A549 (cell line): ENCODE measurements around the gene SYT8. TPM values are rescaled to one million over a fixed set of nuclear protein-coding genes. Genes with fewer than 3 reads are reported as not detected.
"Not testable (repeated sequence)": the region's sequence is repeated elsewhere in the genome, so short reads cannot be mapped to it uniquely, and the experiment has no call there.

Experiments used
- ATAC-seq, 2 experiments: fragments of 200-7000 bp in 1 of 2; fragments of >200 bp in 1 of 2; cut with Nextera tagmentation in 1 of 2; cut with Tn5 transposase in 1 of 2; 3 replicates each; pipeline versions ENCODE4 v1.8.0 to v1.9.1; 2018 to 2020; ENCODE audit warnings: mild to moderate bottlenecking in 1 of 2, moderate library complexity in 1 of 2
- CTCF ChIA-PET: fragments of 300-600 bp; sonication (Branson Sonifier 250); formaldehyde crosslinking; extraction: SDS; loops from one replicate; lab custom pipeline; 2021; ENCODE audit warnings: antibody characterized with exemption, inconsistent platforms; lab: Yijun Ruan, JAX
- POLR2A ChIA-PET: fragments of 350-600 bp; formaldehyde crosslinking; extraction: SDS; loops from one replicate; lab custom pipeline; 2021; ENCODE audit warnings: antibody characterized with exemption, inconsistent platforms; lab: Yijun Ruan, JAX
- DNase-seq, 2 experiments: peaks; one replicate each; pipeline versions ENCODE4 v3.0.0 to v3.0.0-alpha.2; 2011 to 2016; ENCODE audit warnings: low read depth in 1 of 2, low spot score in 1 of 2
- FAIRE-seq: peaks from 2 replicates; lab custom pipeline; 2011; peaks lifted over from hg19 to GRCh38; lab: Jason Lieb, UNC
- H3K27ac ChIP-seq, 2 experiments: fragments of >200 bp; sonication (Bioruptor Twin); formaldehyde crosslinking; 3 replicates each; pipeline ENCODE4 v1.5.1; 2016 to 2017
- H3K4me1 ChIP-seq: fragments of >200 bp; sonication (Bioruptor Twin); formaldehyde crosslinking; 3 replicates; pipeline ENCODE4 v1.6.1; 2016
- H3K4me2 ChIP-seq: fragments of >200 bp; sonication (Bioruptor Twin); formaldehyde crosslinking; 3 replicates; pipeline ENCODE4 v1.6.1; 2016
- H3K4me3 ChIP-seq: fragments of >200 bp; sonication (Bioruptor Twin); formaldehyde crosslinking; 3 replicates; pipeline ENCODE4 v1.5.1; 2016
- H3K9me3 ChIP-seq: fragments of >200 bp; sonication (Bioruptor Twin); formaldehyde crosslinking; 3 replicates; pipeline ENCODE4 v1.6.1; 2016
- ATOH8 ChIP-seq: fragments of 250-450 bp; sonication (Bioruptor Pico); IDR thresholded peaks from 2 replicates; pipeline ENCODE4 v1.5.0; 2020; ENCODE audit warnings: low read depth, mild to moderate bottlenecking, moderate library complexity
- FOSL2 ChIP-seq, 2 experiments: fragments of 450-650 bp in 1 of 2; fragments of >200 bp in 1 of 2; sonication (Bioruptor Twin) in 1 of 2; formaldehyde crosslinking; IDR thresholded peaks; 2 replicates each; pipeline versions ENCODE4 v1.5.0 to v1.6.1; 2016 to 2020; ENCODE audit warnings: mild to moderate bottlenecking in 1 of 2, moderate library complexity in 1 of 2
- HEYL ChIP-seq: fragments of 250-450 bp; sonication (Bioruptor Pico); IDR thresholded peaks from 2 replicates; pipeline ENCODE4 v1.8.0; 2021; ENCODE audit warnings: mild to moderate bottlenecking, moderate library complexity
- RNF2 ChIP-seq: fragments of 200-600 bp; sonication (generic); IDR thresholded peaks from 2 replicates; pipeline ENCODE4 v1.6.1; 2016; ENCODE audit warnings: low read depth, mild to moderate bottlenecking, antibody characterized with exemption, moderate library complexity, borderline replicate concordance
- SREBF2 ChIP-seq: fragments of 450-650 bp; IDR thresholded peaks from 2 replicates; pipeline ENCODE4 v1.6.1; 2014; ENCODE audit warnings: mild to moderate bottlenecking, moderate library complexity
- WGBS: methylation state at CpG from one replicate; pipeline ENCODE4 v1.1.6; 2017; ENCODE audit errors: missing lambda C conversion rate; 5-methylcytosine and 5-hydroxymethylcytosine counted together
- polyA plus RNA-seq, 4 experiments: library from polyadenylated mRNA; depleted of rRNA in 3 of 4; stranded (reverse); fragments of >200 nt; fragmentation: RNase III in 1 of 4; extraction: RNeasy Plus Mini Kit Qiagen cat#74134 plus additional on column Dnase treatment in 1 of 4; gene quantifications; 2 replicates in 3 of 4; 3 replicates in 1 of 4; pipeline ENCODE4 v1.2.3, GENCODE V29; 2011 to 2017
- small RNA-seq, 6 experiments: library from RNA; depleted of rRNA; stranded (forward); fragments of <200 nt; gene quantifications; one replicate each; pipeline ENCODE3, GENCODE V24; 2012
- TF ChIP-seq, protein P1 (sequence below): IDR thresholded peaks from 2 replicates; pipeline ENCODE4 v1.6.1; 2012

Gene SYT8
- polyA plus RNA-seq, 2 of the 4 experiments (the other 2 are of a cell fraction): 0.25 TPM; not detected in 1

- Histone ChIP-seq H3K9me3 (no peaks in the 10 kb centered on the region), H3K4me2 (no peak overlapping the region), H3K4me3 (no peak overlapping the region), H3K4me1 (no peaks in the 10 kb centered on the region), H3K27ac (no peak overlapping the region)
- CTCF ChIA-PET: interaction anchor here (0.8 to 10.1 kb wide), 9 partner anchors 9 to 279 kb away, joined by 3 to 334 read pairs (median 4); partner anchors contain the start of gene TNNT3
- POLR2A ChIA-PET: no interaction called here
- DNase-seq: no peak
- TF ChIP-seq RNF2: no peak
- no peak for TF ChIP-seq HEYL (CRISPR knock-in tag)
- TF ChIP-seq SREBF2: no peak
- TF ChIP-seq, protein P1, sequence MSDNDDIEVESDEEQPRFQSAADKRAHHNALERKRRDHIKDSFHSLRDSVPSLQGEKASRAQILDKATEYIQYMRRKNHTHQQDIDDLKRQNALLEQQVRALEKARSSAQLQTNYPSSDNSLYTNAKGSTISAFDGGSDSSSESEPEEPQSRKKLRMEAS: no peak
- no peak for TF ChIP-seq FOSL2 (IDR thresholded peaks at IDR 0.05)
- no peak for TF ChIP-seq FOSL2 (CRISPR knock-in tag; IDR thresholded peaks at IDR 0.05)
- no peak for TF ChIP-seq ATOH8 (CRISPR knock-in tag)
- ATAC-seq: no peak
- WGBS: 35% methylated on average over 5 of the region's 5 CpGs
- FAIRE-seq: no peak
Observed at GRCh38 chr11:1884303-1884700, 49.5 kb downstream of the SYT8 start.

DNA sequence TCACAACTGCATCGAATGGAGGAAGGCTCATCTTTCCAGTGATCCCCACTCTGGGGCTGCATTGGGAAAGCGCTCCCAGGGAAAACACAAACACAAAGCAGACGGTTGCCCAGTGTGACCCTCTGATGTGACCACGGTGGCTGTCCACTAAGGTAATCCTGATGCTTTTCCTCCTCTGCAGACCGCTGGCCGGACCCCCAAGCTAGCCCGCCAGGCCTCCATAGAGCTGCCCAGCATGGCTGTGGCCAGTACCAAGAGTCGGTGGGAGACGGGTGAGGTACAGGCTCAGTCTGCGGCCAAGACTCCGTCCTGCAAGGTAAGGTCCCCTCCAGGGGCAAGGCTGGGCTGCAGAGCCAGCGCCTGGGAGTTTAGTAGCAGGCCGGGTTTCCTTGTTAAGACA, 51.8 kb downstream of the SYT8 start:
- H3K4me3 ChIP-seq, H3K9me3 ChIP-seq, H3K4me2 ChIP-seq, H3K27ac ChIP-seq, CTCF ChIA-PET, H3K4me1 ChIP-seq, ATAC-seq, POLR2A ChIA-PET, FAIRE-seq, DNase-seq: not testable (repeated sequence)
- 39% methylated on average over 12 of the region's 13 CpGs for WGBS

Small RNAs within 50 kb of the gene (small RNA-seq; reads per million reads assigned to genes)
- gene AC051649.1 (0 to 0.43 (median 0) reads per million in 6 experiments), gene MIR4298 (0 reads per million in 6 experiments)

Other genes with a start within 250 kb of the SYT8 start
- not detected in 2 replicates for gene KRTAP5-1, start 249.7 kb upstream of the SYT8 start, polyA plus RNA-seq (2011; rRNA removed)
- gene KRTAP5-1, start 249.7 kb upstream of the SYT8 start, polyA plus RNA-seq (2017; fragmentation: RNase III; extraction: RNeasy Plus Mini Kit Qiagen cat#74134 plus additional on column Dnase treatment): not detected in 3 replicates
- not detected in 2 replicates for gene KRTAP5-2, start 236.7 kb upstream of the SYT8 start, polyA plus RNA-seq (2011; rRNA removed)
- not detected in 3 replicates for gene KRTAP5-2, start 236.7 kb upstream of the SYT8 start, polyA plus RNA-seq (2017; fragmentation: RNase III; extraction: RNeasy Plus Mini Kit Qiagen cat#74134 plus additional on column Dnase treatment)
- gene KRTAP5-3, start 226.5 kb upstream of the SYT8 start, polyA plus RNA-seq (2011; rRNA removed): not detected in 2 replicates
- not detected in 3 replicates for gene KRTAP5-3, start 226.5 kb upstream of the SYT8 start, polyA plus RNA-seq (2017; fragmentation: RNase III; extraction: RNeasy Plus Mini Kit Qiagen cat#74134 plus additional on column Dnase treatment)
- gene KRTAP5-4, start 212.9 kb upstream of the SYT8 start, polyA plus RNA-seq (2011; rRNA removed): not detected in 2 replicates
- not detected in 3 replicates for gene KRTAP5-4, start 212.9 kb upstream of the SYT8 start, polyA plus RNA-seq (2017; fragmentation: RNase III; extraction: RNeasy Plus Mini Kit Qiagen cat#74134 plus additional on column Dnase treatment)
- gene KRTAP5-5, start 205.2 kb upstream of the SYT8 start, polyA plus RNA-seq (2011; rRNA removed): not detected in 2 replicates
- gene KRTAP5-5, start 205.2 kb upstream of the SYT8 start, polyA plus RNA-seq (2017; fragmentation: RNase III; extraction: RNeasy Plus Mini Kit Qiagen cat#74134 plus additional on column Dnase treatment): not detected in 3 replicates
- not detected in 2 replicates for gene KRTAP5-6, start 137.8 kb upstream of the SYT8 start, polyA plus RNA-seq (2011; rRNA removed)
- gene KRTAP5-6, start 137.8 kb upstream of the SYT8 start, polyA plus RNA-seq (2017; fragmentation: RNase III; extraction: RNeasy Plus Mini Kit Qiagen cat#74134 plus additional on column Dnase treatment): not detected in 3 replicates
- 0.26 and 0.28 TPM in 2 replicates for gene IFITM10, start 84.4 kb upstream of the SYT8 start, polyA plus RNA-seq (2011; rRNA removed)
- 0.55 to 0.78 TPM (median 0.67 TPM) in 3 replicates for gene IFITM10, start 84.4 kb upstream of the SYT8 start, polyA plus RNA-seq (2017; fragmentation: RNase III; extraction: RNeasy Plus Mini Kit Qiagen cat#74134 plus additional on column Dnase treatment)
- gene CTSD, start 71.1 kb upstream of the SYT8 start, polyA plus RNA-seq (2011; rRNA removed): 74.0 and 117 TPM in 2 replicates
- 259 to 326 TPM (median 310 TPM) in 3 replicates for gene CTSD, start 71.1 kb upstream of the SYT8 start, polyA plus RNA-seq (2017; fragmentation: RNase III; extraction: RNeasy Plus Mini Kit Qiagen cat#74134 plus additional on column Dnase treatment)
- not detected in 2 replicates for gene TNNI2, start 4.0 kb downstream of the SYT8 start, polyA plus RNA-seq (2011; rRNA removed)
- gene TNNI2, start 4.0 kb downstream of the SYT8 start, polyA plus RNA-seq (2017; fragmentation: RNase III; extraction: RNeasy Plus Mini Kit Qiagen cat#74134 plus additional on column Dnase treatment): not detected in 3 replicates
- 0.42 and 0.67 TPM in 2 replicates for gene LSP1, start 18.1 kb downstream of the SYT8 start, polyA plus RNA-seq (2011; rRNA removed)
- 1.7 to 5.5 TPM (median 3.5 TPM) in 3 replicates for gene LSP1, start 18.1 kb downstream of the SYT8 start, polyA plus RNA-seq (2017; fragmentation: RNase III; extraction: RNeasy Plus Mini Kit Qiagen cat#74134 plus additional on column Dnase treatment)
- not detected in 2 replicates for gene PRR33, start 56.9 kb downstream of the SYT8 start, polyA plus RNA-seq (2011; rRNA removed)
- not detected in 3 replicates for gene PRR33, start 56.9 kb downstream of the SYT8 start, polyA plus RNA-seq (2017; fragmentation: RNase III; extraction: RNeasy Plus Mini Kit Qiagen cat#74134 plus additional on column Dnase treatment)
- not detected in 2 replicates for gene TNNT3, start 84.7 kb downstream of the SYT8 start, polyA plus RNA-seq (2011; rRNA removed)
- 0.15 TPM in 1 of 3 replicates, not detected in the others for gene TNNT3, start 84.7 kb downstream of the SYT8 start, polyA plus RNA-seq (2017; fragmentation: RNase III; extraction: RNeasy Plus Mini Kit Qiagen cat#74134 plus additional on column Dnase treatment)
- 60.0 and 77.7 TPM in 2 replicates for gene MRPL23, start 112.3 kb downstream of the SYT8 start, polyA plus RNA-seq (2011; rRNA removed)
- 151 to 160 TPM (median 160 TPM) in 3 replicates for gene MRPL23, start 112.3 kb downstream of the SYT8 start, polyA plus RNA-seq (2017; fragmentation: RNase III; extraction: RNeasy Plus Mini Kit Qiagen cat#74134 plus additional on column Dnase treatment)
- 37.1 and 49.1 TPM in 2 replicates for gene H19, start 162.9 kb downstream of the SYT8 start, polyA plus RNA-seq (2011; rRNA removed)
- 16.6 to 22.5 TPM (median 19.2 TPM) in 3 replicates for gene H19, start 162.9 kb downstream of the SYT8 start, polyA plus RNA-seq (2017; fragmentation: RNase III; extraction: RNeasy Plus Mini Kit Qiagen cat#74134 plus additional on column Dnase treatment)